Measurements from ENCODE around the gene LIME1.

The LIME1 gene

GRCh38 chr20:63697868-63698545 is 38.5 kb upstream of the LIME1 start:
- peaks cover 36% of the 10 kb centered on the region for H3K4me1 ChIP-seq (ENCODE audit: control insufficient read depth, insufficient read depth, low read length, unreplicated experiment)
- H3K36me3 ChIP-seq (ENCODE audit: insufficient read depth, low read length) = peaks cover 8% of the 10 kb centered on the region; the same call in 1 of the 2 replicates
- H2AFZ ChIP-seq (ENCODE audit: low read length, unreplicated experiment) = no peak overlapping the region
- peak overlapping the region; percentile 97 for H3K27ac ChIP-seq (ENCODE audit: low read depth, low read length)
- H3K79me2 ChIP-seq (ENCODE audit: control insufficient read depth, insufficient read depth, low read length, unreplicated experiment) = no peaks in the 10 kb centered on the region
- H3K4me3 ChIP-seq (ENCODE audit: low read depth, low read length) = no peak overlapping the region
- H3K27me3 ChIP-seq (ENCODE audit: insufficient read depth, low read length) = no peaks in the 10 kb centered on the region

GRCh38 chr20:63698739-63699465 is 37.6 kb upstream of the LIME1 start:
- Histone ChIP-seq H3K27ac (ENCODE audit: low read depth, low read length) (peak overlapping the region; percentile 97), H2AFZ (ENCODE audit: low read length, unreplicated experiment) (no peak overlapping the region), H3K27me3 (ENCODE audit: insufficient read depth, low read length) (no peaks in the 10 kb centered on the region), H3K36me3 (ENCODE audit: insufficient read depth, low read length) (peaks cover 8% of the 10 kb centered on the region; the same call in 1 of the 2 replicates), H3K4me3 (ENCODE audit: low read depth, low read length) (peak overlapping the region; percentile 48), H3K4me1 (ENCODE audit: control insufficient read depth, insufficient read depth, low read length, unreplicated experiment) (peaks cover 36% of the 10 kb centered on the region), H3K79me2 (ENCODE audit: control insufficient read depth, insufficient read depth, low read length, unreplicated experiment) (no peaks in the 10 kb centered on the region)

- Histone ChIP-seq H3K4me3 (ENCODE audit: low read depth, low read length) (no peak overlapping the region; the same call in 1 of the 2 replicates), H3K79me2 (ENCODE audit: control insufficient read depth, insufficient read depth, low read length, unreplicated experiment) (no peaks in the 10 kb centered on the region), H2AFZ (ENCODE audit: low read length, unreplicated experiment) (no peak overlapping the region), H3K4me1 (ENCODE audit: control insufficient read depth, insufficient read depth, low read length, unreplicated experiment) (peaks cover 36% of the 10 kb centered on the region), H3K27ac (ENCODE audit: low read depth, low read length) (peak overlapping the region; percentile 97), H3K36me3 (ENCODE audit: insufficient read depth, low read length) (peaks cover 2% of the 10 kb centered on the region; the same call in 1 of the 2 replicates), H3K27me3 (ENCODE audit: insufficient read depth, low read length) (no peaks in the 10 kb centered on the region)
These were observed 36.8 kb upstream of the LIME1 start for GRCh38 chr20:63699466-63700198.

GRCh38 chr20:63700199-63701050 is 36.0 kb upstream of the LIME1 start:
- Histone ChIP-seq H3K4me3 (ENCODE audit: low read depth, low read length) (no peak overlapping the region), H3K79me2 (ENCODE audit: control insufficient read depth, insufficient read depth, low read length, unreplicated experiment) (peaks cover 5% of the 10 kb centered on the region), H2AFZ (ENCODE audit: low read length, unreplicated experiment) (no peak overlapping the region), H3K36me3 (ENCODE audit: insufficient read depth, low read length) (peaks cover 2% of the 10 kb centered on the region; the same call in 1 of the 2 replicates), H3K27me3 (ENCODE audit: insufficient read depth, low read length) (no peaks in the 10 kb centered on the region), H3K4me1 (ENCODE audit: control insufficient read depth, insufficient read depth, low read length, unreplicated experiment) (peaks cover 38% of the 10 kb centered on the region), H3K27ac (ENCODE audit: low read depth, low read length) (peak overlapping the region; percentile 97; the same call in 1 of the 2 replicates)

GRCh38 chr20:63701051-63701328 is 35.5 kb upstream of the LIME1 start:
- Histone ChIP-seq H3K4me3 (ENCODE audit: low read depth, low read length) (no peak overlapping the region), H3K27ac (ENCODE audit: low read depth, low read length) (no peak overlapping the region), H3K79me2 (ENCODE audit: control insufficient read depth, insufficient read depth, low read length, unreplicated experiment) (peaks cover 10% of the 10 kb centered on the region), H3K4me1 (ENCODE audit: control insufficient read depth, insufficient read depth, low read length, unreplicated experiment) (peaks cover 44% of the 10 kb centered on the region), H3K36me3 (ENCODE audit: insufficient read depth, low read length) (peaks cover 2% of the 10 kb centered on the region; the same call in 1 of the 2 replicates), H2AFZ (ENCODE audit: low read length, unreplicated experiment) (no peak overlapping the region), H3K27me3 (ENCODE audit: insufficient read depth, low read length) (no peaks in the 10 kb centered on the region)

- peaks cover 15% of the 10 kb centered on the region for H3K79me2 ChIP-seq (ENCODE audit: control insufficient read depth, insufficient read depth, low read length, unreplicated experiment)
These were observed 35.0 kb upstream of the LIME1 start for GRCh38 chr20:63701329-63702035.

GRCh38 chr20:63702036-63702665 is 34.3 kb upstream of the LIME1 start:
- H3K27ac ChIP-seq (ENCODE audit: low read depth, low read length) = no peak overlapping the region
- no peak overlapping the region for H3K4me3 ChIP-seq (ENCODE audit: low read depth, low read length)
- H3K4me1 ChIP-seq (ENCODE audit: control insufficient read depth, insufficient read depth, low read length, unreplicated experiment) = peaks cover 52% of the 10 kb centered on the region
- peaks cover 22% of the 10 kb centered on the region for H3K79me2 ChIP-seq (ENCODE audit: control insufficient read depth, insufficient read depth, low read length, unreplicated experiment)
- H3K27me3 ChIP-seq (ENCODE audit: insufficient read depth, low read length) = no peaks in the 10 kb centered on the region
- peaks cover 1% of the 10 kb centered on the region; the same call in 1 of the 2 replicates for H3K36me3 ChIP-seq (ENCODE audit: insufficient read depth, low read length)
- no peak overlapping the region for H2AFZ ChIP-seq (ENCODE audit: low read length, unreplicated experiment)

More at GRCh38 chr20:63701329-63702035, 35.0 kb upstream of the LIME1 start:
- peaks cover 49% of the 10 kb centered on the region for H3K4me1 ChIP-seq (ENCODE audit: control insufficient read depth, insufficient read depth, low read length, unreplicated experiment)
- no peak overlapping the region for H3K27ac ChIP-seq (ENCODE audit: low read depth, low read length)
- no peak overlapping the region for H3K4me3 ChIP-seq (ENCODE audit: low read depth, low read length)
- H2AFZ ChIP-seq (ENCODE audit: low read length, unreplicated experiment) = no peak overlapping the region
- H3K36me3 ChIP-seq (ENCODE audit: insufficient read depth, low read length) = peaks cover 2% of the 10 kb centered on the region; the same call in 1 of the 2 replicates
- no peaks in the 10 kb centered on the region for H3K27me3 ChIP-seq (ENCODE audit: insufficient read depth, low read length)

- no peak overlapping the region for H3K4me3 ChIP-seq (ENCODE audit: low read depth, low read length)
- H3K27ac ChIP-seq (ENCODE audit: low read depth, low read length) = no peak overlapping the region
- H3K27me3 ChIP-seq (ENCODE audit: insufficient read depth, low read length) = no peaks in the 10 kb centered on the region
- peaks cover 29% of the 10 kb centered on the region for H3K79me2 ChIP-seq (ENCODE audit: control insufficient read depth, insufficient read depth, low read length, unreplicated experiment)
- peaks cover 44% of the 10 kb centered on the region for H3K4me1 ChIP-seq (ENCODE audit: control insufficient read depth, insufficient read depth, low read length, unreplicated experiment)
- no peak overlapping the region for H2AFZ ChIP-seq (ENCODE audit: low read length, unreplicated experiment)
- no peaks in the 10 kb centered on the region for H3K36me3 ChIP-seq (ENCODE audit: insufficient read depth, low read length)
These were observed 33.6 kb upstream of the LIME1 start for GRCh38 chr20:63702751-63703470.

GRCh38 chr20:63703471-63703975 is 32.9 kb upstream of the LIME1 start:
- no peaks in the 10 kb centered on the region for H3K36me3 ChIP-seq (ENCODE audit: insufficient read depth, low read length)
- no peaks in the 10 kb centered on the region for H3K27me3 ChIP-seq (ENCODE audit: insufficient read depth, low read length)
- no peak overlapping the region for H3K4me3 ChIP-seq (ENCODE audit: low read depth, low read length)
- peaks cover 35% of the 10 kb centered on the region for H3K79me2 ChIP-seq (ENCODE audit: control insufficient read depth, insufficient read depth, low read length, unreplicated experiment)
- H3K27ac ChIP-seq (ENCODE audit: low read depth, low read length) = no peak overlapping the region
- H2AFZ ChIP-seq (ENCODE audit: low read length, unreplicated experiment) = no peak overlapping the region
- peaks cover 38% of the 10 kb centered on the region for H3K4me1 ChIP-seq (ENCODE audit: control insufficient read depth, insufficient read depth, low read length, unreplicated experiment)
